ENCODE results near the gene TERB1. TPM values are rescaled to one million over a fixed set of nuclear protein-coding genes. Genes with fewer than 3 reads are reported as not detected.

TERB1 gene
- total RNA-seq, 4 donors from 2014 or later: 0.19 TPM; not detected in 3

- TF ChIP-seq CTCF (IDR thresholded peaks at IDR 0.05): no peak
- no peak for TF ChIP-seq POLR2A (IDR thresholded peaks at IDR 0.05)
- intact Hi-C loops (cut with DNase I; ENCODE audit: low total_unique reads): no loop called here
- 65 to 82% methylated on average over 2 of the region's 2 CpGs for WGBS, 2 donors
- DNase-seq (ENCODE audit: low spot score in 2 of 2): no peak
- H3K4me3 ChIP-seq (ENCODE audit: low read depth, poor library complexity, severe bottlenecking): no peak overlapping the region
Observed at GRCh38 chr16:66774981-66775380, 26.4 kb downstream of the TERB1 start.

GRCh38 chr16:66758086-66758485 lies 43.3 kb downstream of the TERB1 start:
- no peak for DNase-seq (ENCODE audit: low spot score in 2 of 2)
- intact Hi-C loops (cut with DNase I; ENCODE audit: low total_unique reads): no loop called here
- TF ChIP-seq POLR2A (IDR thresholded peaks at IDR 0.05) (no peak), CTCF (IDR thresholded peaks at IDR 0.05) (no peak)
- H3K4me3 ChIP-seq (ENCODE audit: low read depth, poor library complexity, severe bottlenecking): no peak overlapping the region

- DNase-seq (ENCODE audit: low spot score in 2 of 2): no peak
- 77 to 78% methylated on average over 3 of the region's 3 CpGs for WGBS, 2 donors
- no peak overlapping the region for H3K4me3 ChIP-seq (ENCODE audit: low read depth, poor library complexity, severe bottlenecking)
- intact Hi-C loops (cut with DNase I; ENCODE audit: low total_unique reads): no loop called here
- TF ChIP-seq POLR2A (IDR thresholded peaks at IDR 0.05) (no peak), CTCF (IDR thresholded peaks at IDR 0.05) (no peak)
Observed at GRCh38 chr16:66754819-66755218, 46.6 kb downstream of the TERB1 start.

GRCh38 chr16:66754211-66754610 lies 47.2 kb downstream of the TERB1 start:
- no peak for DNase-seq (ENCODE audit: low spot score in 2 of 2)
- no peak for TF ChIP-seq CTCF (IDR thresholded peaks at IDR 0.05)
- no peak for TF ChIP-seq POLR2A (IDR thresholded peaks at IDR 0.05)
- WGBS, 2 donors: 96 to 97% methylated on average over 2 of the region's 2 CpGs
- H3K4me3 ChIP-seq (ENCODE audit: low read depth, poor library complexity, severe bottlenecking): no peak overlapping the region
- intact Hi-C loops (cut with DNase I; ENCODE audit: low total_unique reads): no loop called here

- TF ChIP-seq CTCF (IDR thresholded peaks at IDR 0.05): no peak
- no peak for TF ChIP-seq POLR2A (IDR thresholded peaks at IDR 0.05)
- WGBS, 2 donors: 96 to 97% methylated on average over 2 of the region's 2 CpGs
Observed at GRCh38 chr16:66752958-66753357, 48.4 kb downstream of the TERB1 start.

GRCh38 chr16:66752379-66752778 lies 49.0 kb downstream of the TERB1 start:
- no peak overlapping the region for H3K4me3 ChIP-seq (ENCODE audit: low read depth, poor library complexity, severe bottlenecking)
- TF ChIP-seq POLR2A (IDR thresholded peaks at IDR 0.05) (no peak), CTCF (IDR thresholded peaks at IDR 0.05) (no peak)
- intact Hi-C loops (cut with DNase I; ENCODE audit: low total_unique reads): no loop called here
- DNase-seq (ENCODE audit: low spot score in 2 of 2): no peak
- WGBS, 2 donors: 44 to 52% methylated on average over 6 of the region's 6 CpGs

More at GRCh38 chr16:66752958-66753357, 48.4 kb downstream of the TERB1 start:
- intact Hi-C loops (cut with DNase I; ENCODE audit: low total_unique reads): no loop called here
- DNase-seq (ENCODE audit: low spot score in 2 of 2): no peak
- no peak overlapping the region for H3K4me3 ChIP-seq (ENCODE audit: low read depth, poor library complexity, severe bottlenecking)

Measured in lower leg skin (tissue), 4 donors.